WTC11 (cell line): ENCODE results near the gene MCM3AP. TPM values are rescaled to one million over a fixed set of nuclear protein-coding genes. Genes with fewer than 3 reads are reported as not detected.

ENCODE experiments used
- ATAC-seq: fragments of 200-7000 bp; cut with Tn5 transposase; 2 replicates; pipeline ENCODE4 v1.10.0; 2021; ENCODE audit warnings: mild to moderate bottlenecking, moderate library complexity
- CTCF ChIA-PET: fragments of 300-600 bp; sonication (Branson Sonifier 250); formaldehyde crosslinking; loops from one replicate; lab custom pipeline; 2021; ENCODE audit warnings: antibody characterized with exemption; lab: Charles Lee
- POLR2A ChIA-PET: fragments of 350-600 bp; sonication (Branson Sonifier 250); formaldehyde crosslinking; loops from one replicate; lab custom pipeline; 2021; ENCODE audit warnings: antibody characterized with exemption; lab: Charles Lee
- DNase-seq: peaks from one replicate; pipeline ENCODE4 v3.0.0; 2021; ENCODE audit warnings: low spot score
- H3K27ac Mint-ChIP-seq: 2 replicates; pipeline ENCODE4 v1.8.0; 2021; ENCODE audit warnings: mixed read lengths
- H3K27me3 Mint-ChIP-seq: 2 replicates; pipeline ENCODE4 v1.8.0; 2021; ENCODE audit warnings: low read depth, mild to moderate bottlenecking, moderate library complexity, mixed read lengths
- H3K36me3 Mint-ChIP-seq: 2 replicates; pipeline ENCODE4 v1.8.0; 2021; ENCODE audit warnings: mixed read lengths
- H3K4me1 Mint-ChIP-seq: 2 replicates; pipeline ENCODE4 v1.8.0; 2022; ENCODE audit warnings: mixed read lengths
- H3K4me3 Mint-ChIP-seq: 2 replicates; pipeline ENCODE4 v1.8.0; 2021; ENCODE audit warnings: mild to moderate bottlenecking, moderate library complexity, mixed read lengths
- H3K9me3 Mint-ChIP-seq: 2 replicates; pipeline ENCODE4 v1.8.0; 2021; ENCODE audit warnings: mixed read lengths
- AFF4 ChIP-seq: sonication (generic); formaldehyde crosslinking; IDR thresholded peaks from 2 replicates; pipeline ENCODE4 v1.8.1; 2023; ENCODE audit warnings: mild to moderate bottlenecking, missing genetic modification reagents, borderline replicate concordance
- ATF1 ChIP-seq: sonication (generic); formaldehyde crosslinking; IDR thresholded peaks from 2 replicates; pipeline ENCODE4 v1.8.1; 2023; ENCODE audit warnings: mild to moderate bottlenecking, moderate library complexity, missing genetic modification reagents
- CDX4 ChIP-seq: fragments of 250-450 bp; sonication (Bioruptor Pico); IDR thresholded peaks from 2 replicates; pipeline ENCODE4 v1.9.0; 2021; ENCODE audit warnings: moderate library complexity, mild to moderate bottlenecking, inconsistent platforms, borderline replicate concordance
- CREB1 ChIP-seq: sonication (generic); formaldehyde crosslinking; IDR thresholded peaks from 2 replicates; pipeline ENCODE4 v1.8.0; 2023; ENCODE audit warnings: mild to moderate bottlenecking, missing genetic modification reagents
- CTCF ChIP-seq: fragments of 200-600 bp; IDR thresholded peaks from 2 replicates; pipeline ENCODE4 v1.8.0; 2022; ENCODE audit warnings: antibody characterized with exemption
- HMGA2 ChIP-seq: fragments of 250-450 bp; sonication (Bioruptor Pico); IDR thresholded peaks from 2 replicates; pipeline ENCODE4 v1.4.0; 2021; ENCODE audit warnings: mild to moderate bottlenecking, moderate library complexity
- JAZF1 ChIP-seq: fragments of 250-450 bp; sonication (Bioruptor Pico); IDR thresholded peaks from 2 replicates; pipeline ENCODE4 v1.9.0; 2021; ENCODE audit warnings: moderate library complexity, mild to moderate bottlenecking, inconsistent platforms
- NFYB ChIP-seq: sonication (generic); formaldehyde crosslinking; conservative IDR thresholded peaks from 2 replicates; pipeline ENCODE4 v1.8.0; 2022; ENCODE audit warnings: low read depth, missing genetic modification reagents
- NR3C1 ChIP-seq: sonication (generic); formaldehyde crosslinking; conservative IDR thresholded peaks from 2 replicates; pipeline ENCODE4 v1.8.1; 2023; ENCODE audit warnings: low read depth, mild to moderate bottlenecking, missing genetic modification reagents
- SMAD4 ChIP-seq: sonication (generic); formaldehyde crosslinking; IDR thresholded peaks from 2 replicates; pipeline ENCODE4 v1.8.0; 2022; ENCODE audit warnings: mild to moderate bottlenecking, missing genetic modification reagents
- SOX15 ChIP-seq: fragments of 250-450 bp; sonication (Bioruptor Pico); IDR thresholded peaks from 2 replicates; pipeline ENCODE4 v1.9.0; 2021; ENCODE audit warnings: mild to moderate bottlenecking
- ZBTB43 ChIP-seq: sonication (generic); formaldehyde crosslinking; IDR thresholded peaks from 2 replicates; pipeline ENCODE4 v1.8.1; 2023; ENCODE audit warnings: mild to moderate bottlenecking, missing genetic modification reagents
- ZNF121 ChIP-seq: sonication (generic); formaldehyde crosslinking; IDR thresholded peaks from 2 replicates; pipeline ENCODE4 v1.8.0; 2023; ENCODE audit warnings: missing genetic modification reagents
- ZNF232 ChIP-seq: sonication (generic); formaldehyde crosslinking; IDR thresholded peaks from 2 replicates; pipeline ENCODE4 v1.8.0; 2022; ENCODE audit warnings: mild to moderate bottlenecking, missing genetic modification reagents
- ZSCAN18 ChIP-seq: fragments of 250-450 bp; sonication (Bioruptor Pico); IDR thresholded peaks from 2 replicates; pipeline ENCODE4 v2.1.2; 2022; ENCODE audit warnings: mild to moderate bottlenecking, moderate library complexity
- total RNA-seq: library from RNA; stranded (reverse); gene quantifications from 3 replicates; pipeline ENCODE4 v1.2.3, GENCODE V29; 2021

MCM3AP gene
- total RNA-seq, 1 experiment from 2014 or later, result 167 TPM

GRCh38 chr21:46234436-46234950 lies 50.9 kb downstream of the MCM3AP start (continued):
- TF ChIP-seq NFYB (CRISPR knock-in tag) (no peak), ZSCAN18 (CRISPR knock-in tag) (no peak)
- TF ChIP-seq, all 79 proteins: peak for 0

- ATAC-seq (no peak), DNase-seq (no peak)
- POLR2A ChIA-PET, result no interaction called here
- Mint-ChIP-seq H3K27ac (no peak overlapping the region), H3K4me3 (peak overlapping the region; percentile 89), H3K27me3 (peaks cover 22% of the 10 kb centered on the region), H3K9me3 (peaks cover 61% of the 10 kb centered on the region), H3K4me1 (peaks cover 27% of the 10 kb centered on the region), H3K36me3 (peaks cover 84% of the 10 kb centered on the region)
- TF ChIP-seq SOX15 (no peak), NR3C1 (CRISPR knock-in tag) (no peak), JAZF1 (no peak), ZBTB43 (CRISPR knock-in tag) (no peak), AFF4 (no peak), CTCF (no peak), HMGA2 (no peak), CDX4 (CRISPR knock-in tag) (no peak), SMAD4 (no peak), ATF1 (CRISPR knock-in tag) (no peak), ZNF121 (no peak), CREB1 (no peak), ZNF232 (CRISPR knock-in tag) (no peak)
- CTCF ChIA-PET, result interaction anchor here (0.6 to 2.4 kb wide), 3 partner anchors 10 to 150 kb away, joined by 3 to 11 read pairs (median 4); no protein-coding TSS in a partner anchor
Observed at GRCh38 chr21:46229923-46230260, 55.5 kb downstream of the MCM3AP start.
